HCT116 (cell line): Measurements from ENCODE around the gene EIF4E3.

Experiments used
- CBX3 ChIP-seq: IDR thresholded peaks from 2 replicates; pipeline ENCODE4 v1.6.1; 2012; ENCODE audit warnings: low read depth
- CEBPB ChIP-seq: IDR thresholded peaks from 2 replicates; pipeline ENCODE4 v1.6.1; 2012; ENCODE audit warnings: low read depth
- CTCF ChIP-seq, 3 experiments: fragments of 200-600 bp in 1 of 3; sonication (generic) in 1 of 3; IDR thresholded peaks in 2 of 3; conservative IDR thresholded peaks in 1 of 3; 2 replicates each; pipeline ENCODE4 v1.5.1; 2012 to 2017; ENCODE audit warnings: low read depth in 2 of 3, low read length in 2 of 3, antibody characterized with exemption in 1 of 3, borderline replicate concordance in 1 of 3, control low read depth in 1 of 3, mild to moderate bottlenecking in 1 of 3, mixed read lengths in 1 of 3, mixed run types in 1 of 3, moderate library complexity in 1 of 3; ENCODE audit not compliant: insufficient read depth in 1 of 3
- EGR1 ChIP-seq: IDR thresholded peaks from 2 replicates; pipeline ENCODE4 v1.6.1; 2012; ENCODE audit warnings: low read depth
- EZH2 ChIP-seq: fragments of 200-600 bp; sonication (generic); IDR thresholded peaks from 2 replicates; pipeline ENCODE4 v1.6.1; 2017; ENCODE audit warnings: antibody characterized with exemption, mixed run types
- EZH2phosphoT487 ChIP-seq: fragments of 200-600 bp; IDR thresholded peaks from 2 replicates; pipeline ENCODE4 v1.6.1; 2018; ENCODE audit warnings: antibody characterized with exemption, borderline replicate concordance
- JUND ChIP-seq: IDR thresholded peaks from 2 replicates; pipeline ENCODE4 v1.6.1; 2012
- POLR2A ChIP-seq: IDR thresholded peaks from 2 replicates; pipeline ENCODE4 v1.7.0; 2011; ENCODE audit warnings: borderline replicate concordance; ENCODE audit not compliant: insufficient read depth, insufficient read length; ENCODE audit errors: extremely low read depth
- POLR2AphosphoS5 ChIP-seq: IDR thresholded peaks from 2 replicates; pipeline ENCODE4 v1.6.1; 2011; ENCODE audit warnings: mild to moderate bottlenecking, low read depth, low read length, moderate library complexity
- ZFX ChIP-seq: fragments of 450-650 bp; IDR thresholded peaks from 2 replicates; pipeline ENCODE4 v1.6.1; 2017
- ZNF274 ChIP-seq: fragments of 200-500 bp; sonication (Bioruptor generic); IDR thresholded peaks from 2 replicates; pipeline ENCODE4 v1.6.1; 2014; ENCODE audit warnings: mild to moderate bottlenecking, low read depth, low read length, inconsistent platforms
- TF ChIP-seq, protein P1 (sequence below): IDR thresholded peaks from 2 replicates; pipeline ENCODE4 v1.6.1; 2012
- TF ChIP-seq, protein P2 (sequence below): IDR thresholded peaks from 2 replicates; pipeline ENCODE4 v1.6.1; 2012

GRCh38 chr3:71771884-71772283 is 46.7 kb upstream of the EIF4E3 start:
- TF ChIP-seq, protein P1, sequence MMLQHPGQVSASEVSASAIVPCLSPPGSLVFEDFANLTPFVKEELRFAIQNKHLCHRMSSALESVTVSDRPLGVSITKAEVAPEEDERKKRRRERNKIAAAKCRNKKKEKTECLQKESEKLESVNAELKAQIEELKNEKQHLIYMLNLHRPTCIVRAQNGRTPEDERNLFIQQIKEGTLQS, result no peak
- no peak for TF ChIP-seq CTCF (IDR thresholded peaks at IDR 0.05 in 2 of 3, conservative IDR thresholded peaks at IDR 0.05 in 1 of 3; ENCODE audit: borderline replicate concordance in 1 of 3, insufficient read depth in 1 of 3, low read depth in 2 of 3, low read length in 2 of 3)
- TF ChIP-seq POLR2AphosphoS5, result no peak
- TF ChIP-seq POLR2A, result no peak
- TF ChIP-seq EZH2, result no peak
- TF ChIP-seq EZH2phosphoT487, result no peak
- TF ChIP-seq EGR1, result no peak
- TF ChIP-seq CEBPB, result no peak
- TF ChIP-seq, protein P2, sequence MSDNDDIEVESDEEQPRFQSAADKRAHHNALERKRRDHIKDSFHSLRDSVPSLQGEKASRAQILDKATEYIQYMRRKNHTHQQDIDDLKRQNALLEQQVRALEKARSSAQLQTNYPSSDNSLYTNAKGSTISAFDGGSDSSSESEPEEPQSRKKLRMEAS, result no peak
- no peak for TF ChIP-seq JUND
- no peak for TF ChIP-seq CBX3
- TF ChIP-seq ZFX, result no peak
- no peak for TF ChIP-seq ZNF274
